Hepatocyte (in vitro differentiated cells): ENCODE measurements around the gene CAB39. TPM values are rescaled to one million over a fixed set of nuclear protein-coding genes. Genes with fewer than 3 reads are reported as not detected.
A peak's percentile ranks its signal among the peaks of the same experiment; 100 is the strongest.

Experiments used
- DNase-seq: peaks from one replicate; pipeline ENCODE4 v3.0.0-alpha.2; 2016; ENCODE audit warnings: low spot score
- H2AFZ ChIP-seq: fragments of 200-600 bp; sonication (generic); 2 replicates; pipeline ENCODE4 v1.6.0; 2016; ENCODE audit warnings: antibody characterized with exemption, mild to moderate bottlenecking
- H3K27ac ChIP-seq: fragments of 200-600 bp; sonication (generic); 2 replicates; pipeline ENCODE4 v1.5.1; 2016; ENCODE audit warnings: mild to moderate bottlenecking
- H3K27me3 ChIP-seq: fragments of 200-600 bp; sonication (generic); 2 replicates; pipeline ENCODE4 v1.6.1; 2016
- H3K36me3 ChIP-seq: fragments of 200-600 bp; sonication (generic); replicated peaks from 2 replicates; pipeline ENCODE4 v1.5.1; 2016; ENCODE audit warnings: low read depth; ENCODE audit not compliant: insufficient read depth
- H3K4me1 ChIP-seq: fragments of 200-600 bp; sonication (generic); 2 replicates; pipeline ENCODE4 v1.5.1; 2016; ENCODE audit warnings: mild to moderate bottlenecking, moderate library complexity; ENCODE audit not compliant: insufficient read depth
- H3K4me2 ChIP-seq: fragments of 200-600 bp; sonication (generic); 2 replicates; pipeline ENCODE4 v1.6.0; 2016
- H3K4me3 ChIP-seq: fragments of 200-600 bp; sonication (generic); 2 replicates; pipeline ENCODE4 v1.5.1; 2016; ENCODE audit warnings: mild to moderate bottlenecking
- H3K79me2 ChIP-seq: fragments of 200-600 bp; sonication (generic); 2 replicates; pipeline ENCODE4 v1.6.0; 2017; ENCODE audit warnings: mild to moderate bottlenecking
- H3K9me2 ChIP-seq: fragments of 200-600 bp; sonication (generic); replicated peaks from 2 replicates; pipeline ENCODE4 v1.6.0; 2017; ENCODE audit warnings: mild to moderate bottlenecking; ENCODE audit not compliant: insufficient read depth
- H3K9me3 ChIP-seq: fragments of 200-600 bp; sonication (generic); 2 replicates; pipeline ENCODE4 v1.5.1; 2016; ENCODE audit warnings: low read depth, mild to moderate bottlenecking
- H4K20me1 ChIP-seq: fragments of 200-600 bp; sonication (generic); 2 replicates; pipeline ENCODE4 v1.6.0; 2016; ENCODE audit warnings: mild to moderate bottlenecking; ENCODE audit not compliant: insufficient read depth, poor library complexity, severe bottlenecking
- CTCF ChIP-seq: fragments of 200-600 bp; sonication (generic); IDR thresholded peaks from 2 replicates; pipeline ENCODE4 v1.5.1; 2016; ENCODE audit warnings: antibody characterized with exemption, mild to moderate bottlenecking; ENCODE audit not compliant: poor library complexity
- EZH2 ChIP-seq: fragments of 200-600 bp; sonication (generic); IDR thresholded peaks from 2 replicates; pipeline ENCODE4 v1.6.1; 2016; ENCODE audit warnings: antibody characterized with exemption, mild to moderate bottlenecking, borderline replicate concordance
- EZH2phosphoT487 ChIP-seq: fragments of 200-600 bp; sonication (generic); IDR thresholded peaks from one replicate; pipeline ENCODE4 v1.6.1; 2018; ENCODE audit warnings: antibody characterized with exemption, mild to moderate bottlenecking, low read depth, moderate library complexity; ENCODE audit not compliant: unreplicated experiment, severe bottlenecking
- WGBS: methylation state at CpG from one replicate; pipeline ENCODE4 v1.1.6; 2016; ENCODE audit warnings: low lambda C conversion rate; ENCODE audit errors: missing lambda C conversion rate; 5-methylcytosine and 5-hydroxymethylcytosine counted together
- polyA plus RNA-seq: library from polyadenylated mRNA; unstranded; fragments of >200 nt; fragmentation: Nextera tagmentation; extraction: Ambion mirVana; gene quantifications from 2 replicates; pipeline ENCODE4 v1.2.1, GENCODE V29; 2016
- total RNA-seq: library from RNA; depleted of rRNA; stranded (reverse); fragments of >200 nt; gene quantifications from 2 replicates; pipeline ENCODE4 v1.2.3, GENCODE V29; 2014

CAB39 gene
- total and polyA plus RNA-seq, 2 experiments from 2014 or later = 38.5 to 84.4 TPM

DNA sequence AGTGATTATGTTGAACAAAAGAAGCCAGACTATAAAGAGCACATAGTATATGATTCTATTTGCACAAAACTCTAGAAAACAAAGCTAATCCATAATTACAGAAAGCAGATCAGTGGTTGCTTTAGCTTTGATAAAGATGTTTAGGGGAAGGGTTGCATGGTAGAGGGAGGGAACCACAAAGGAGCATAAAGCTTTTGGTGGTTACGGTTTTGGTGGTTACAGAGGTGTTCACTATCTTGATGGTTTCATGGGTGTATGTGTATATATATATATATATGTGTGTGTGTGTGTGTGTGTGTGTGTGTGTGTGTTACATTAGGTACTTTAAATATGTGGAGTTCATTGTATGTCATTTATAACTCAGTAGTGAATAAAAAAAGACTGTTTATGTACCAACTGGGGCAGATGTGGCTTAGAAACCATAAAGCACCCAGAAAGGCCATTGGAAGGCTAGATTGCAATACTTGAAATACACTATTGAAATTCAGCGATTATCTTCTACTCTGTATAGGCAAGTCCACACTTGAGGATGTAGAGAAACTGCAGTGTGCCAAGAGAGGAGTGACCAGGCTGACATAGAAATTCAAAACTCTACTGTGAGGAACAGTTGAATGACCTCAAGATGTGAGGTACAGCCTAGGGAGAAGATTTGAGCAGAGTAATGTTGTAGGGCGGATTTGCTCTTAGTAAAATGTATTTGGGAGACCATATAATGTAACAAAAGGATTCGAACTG is 60.6 kb downstream of the CAB39 start:
- Histone ChIP-seq H3K4me2 (no peak overlapping the region), H3K79me2 (peaks cover 72% of the 10 kb centered on the region), H4K20me1 (peaks cover 3% of the 10 kb centered on the region), H3K9me3 (no peaks in the 10 kb centered on the region), H3K4me3 (no peak overlapping the region), H3K9me2 (no peaks in the 10 kb centered on the region), H3K27me3 (no peaks in the 10 kb centered on the region), H3K4me1 (peaks cover 3% of the 10 kb centered on the region), H2AFZ (no peak overlapping the region), H3K27ac (no peak overlapping the region), H3K36me3 (no peaks in the 10 kb centered on the region)
- TF ChIP-seq CTCF (no peak), EZH2phosphoT487 (no peak), EZH2 (no peak)
- WGBS = over 99% methylated on average over 4 of the region's 4 CpGs
- no peak for DNase-seq

GRCh38 chr2:230774348-230774951 is 61.8 kb downstream of the CAB39 start:
- Histone ChIP-seq H3K27me3 (no peaks in the 10 kb centered on the region), H3K79me2 (peaks cover 73% of the 10 kb centered on the region), H3K4me3 (no peak overlapping the region), H3K9me3 (no peaks in the 10 kb centered on the region), H3K36me3 (no peaks in the 10 kb centered on the region), H3K4me2 (no peak overlapping the region), H4K20me1 (peaks cover 10% of the 10 kb centered on the region), H3K4me1 (peaks cover 3% of the 10 kb centered on the region), H2AFZ (no peak overlapping the region), H3K9me2 (no peaks in the 10 kb centered on the region), H3K27ac (peak overlapping the region; percentile 0)
- DNase-seq = no peak
- TF ChIP-seq CTCF = no peak
- TF ChIP-seq EZH2 = no peak
- TF ChIP-seq EZH2phosphoT487 = no peak
- WGBS = 96% methylated on average over 4 of the region's 4 CpGs

GRCh38 chr2:230775737-230776136 is 63.1 kb downstream of the CAB39 start:
- Histone ChIP-seq H3K4me2 (no peak overlapping the region), H2AFZ (no peak overlapping the region), H3K4me1 (peaks cover 3% of the 10 kb centered on the region), H4K20me1 (peaks cover 10% of the 10 kb centered on the region), H3K9me2 (no peaks in the 10 kb centered on the region), H3K27me3 (no peaks in the 10 kb centered on the region), H3K4me3 (no peak overlapping the region), H3K79me2 (peaks cover 83% of the 10 kb centered on the region), H3K36me3 (no peaks in the 10 kb centered on the region), H3K9me3 (no peaks in the 10 kb centered on the region), H3K27ac (no peak overlapping the region)
- TF ChIP-seq EZH2 = no peak
- no peak for DNase-seq
- 96% methylated on average over 4 of the region's 4 CpGs for WGBS

DNA sequence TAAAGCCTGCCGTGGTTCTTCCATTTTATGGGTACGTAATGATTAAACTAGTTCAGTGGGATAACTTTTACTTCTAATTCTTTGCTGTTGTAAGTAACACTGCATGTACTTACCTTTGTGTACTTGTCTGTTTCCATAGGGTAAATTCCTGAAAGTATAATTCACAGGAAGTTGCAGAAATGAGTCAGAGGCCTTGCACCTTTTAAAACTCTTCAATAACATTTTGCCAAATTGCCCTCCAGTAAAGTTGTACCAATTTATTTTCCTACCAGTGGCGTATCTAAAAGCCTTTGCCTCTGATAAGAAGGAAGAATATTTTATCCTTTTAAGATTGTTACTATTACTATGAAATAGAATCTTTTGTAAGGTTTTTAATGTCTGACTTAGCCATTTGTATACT is 65.1 kb downstream of the CAB39 start:
- no peak for TF ChIP-seq EZH2
- TF ChIP-seq EZH2phosphoT487 = no peak
- TF ChIP-seq CTCF = no peak
- H3K27ac ChIP-seq = no peak overlapping the region
- no peaks in the 10 kb centered on the region for H3K36me3 ChIP-seq
- H3K9me3 ChIP-seq = no peaks in the 10 kb centered on the region
- no peak for DNase-seq
- no peak overlapping the region for H3K4me2 ChIP-seq
- H4K20me1 ChIP-seq = peaks cover 10% of the 10 kb centered on the region
- no peak overlapping the region for H3K4me3 ChIP-seq
- H2AFZ ChIP-seq = no peak overlapping the region
- H3K4me1 ChIP-seq = peaks cover 3% of the 10 kb centered on the region
- no peaks in the 10 kb centered on the region for H3K27me3 ChIP-seq
- peaks cover 87% of the 10 kb centered on the region for H3K79me2 ChIP-seq
- WGBS = 83% methylated on average over 3 of the region's 3 CpGs
- no peaks in the 10 kb centered on the region for H3K9me2 ChIP-seq
